HepG2 (cell line): ENCODE results near the gene GNA12. TPM values are rescaled to one million over a fixed set of nuclear protein-coding genes. Genes with fewer than 3 reads are reported as not detected.

Experiments
- CENPX ChIP-seq: sonication (generic); formaldehyde crosslinking; IDR thresholded peaks from 2 replicates; pipeline ENCODE4 v1.9.0; 2021; ENCODE audit warnings: mild to moderate bottlenecking, missing genetic modification reagents, moderate library complexity
- CTCF ChIP-seq: sonication (generic); formaldehyde crosslinking; IDR thresholded peaks from 2 replicates; pipeline ENCODE4 v1.5.0; 2020; ENCODE audit warnings: mild to moderate bottlenecking, missing genetic modification reagents, moderate library complexity
- DNMT1 ChIP-seq: sonication (generic); formaldehyde crosslinking; IDR thresholded peaks from 2 replicates; pipeline ENCODE4 v1.5.1; 2020; ENCODE audit warnings: mild to moderate bottlenecking, missing genetic modification reagents
- FOXA3 ChIP-seq: IDR thresholded peaks from 2 replicates; pipeline ENCODE4 v1.6.1; 2016; ENCODE audit warnings: missing genetic modification reagents, missing compliant biosample characterization
- KDM1A ChIP-seq: IDR thresholded peaks from 2 replicates; pipeline ENCODE4 v1.6.1; 2016; ENCODE audit warnings: missing compliant biosample characterization
- KDM2A ChIP-seq: sonication (generic); formaldehyde crosslinking; IDR thresholded peaks from 2 replicates; pipeline ENCODE4 v1.4.0; 2020; ENCODE audit warnings: low read depth, missing genetic modification reagents, borderline replicate concordance
- KLF13 ChIP-seq: sonication (generic); formaldehyde crosslinking; IDR thresholded peaks from 2 replicates; pipeline ENCODE4 v1.4.0; 2020; ENCODE audit warnings: mild to moderate bottlenecking, missing genetic modification reagents
- MTERF4 ChIP-seq: sonication (generic); formaldehyde crosslinking; IDR thresholded peaks from 2 replicates; pipeline ENCODE4 v1.8.0; 2023; ENCODE audit warnings: mild to moderate bottlenecking, missing genetic modification reagents
- MYPOP ChIP-seq: sonication (generic); formaldehyde crosslinking; IDR thresholded peaks from 2 replicates; pipeline ENCODE4 v1.8.1; 2023; ENCODE audit warnings: mild to moderate bottlenecking, moderate library complexity, missing genetic modification reagents
- PAXIP1 ChIP-seq: sonication (generic); formaldehyde crosslinking; conservative IDR thresholded peaks from 2 replicates; pipeline ENCODE4 v1.4.0; 2020; ENCODE audit warnings: mild to moderate bottlenecking, missing genetic modification reagents, moderate library complexity
- THRA ChIP-seq: sonication (generic); formaldehyde crosslinking; IDR thresholded peaks from 2 replicates; pipeline ENCODE4 v1.4.0; 2020; ENCODE audit warnings: missing genetic modification reagents, borderline replicate concordance
- ZBTB43 ChIP-seq: sonication (generic); formaldehyde crosslinking; conservative IDR thresholded peaks from 2 replicates; pipeline ENCODE4 v1.4.0; 2020; ENCODE audit warnings: missing genetic modification reagents
- ZMYM3 ChIP-seq: sonication (generic); formaldehyde crosslinking; IDR thresholded peaks from 2 replicates; pipeline ENCODE4 v1.5.1; 2020; ENCODE audit warnings: mild to moderate bottlenecking, missing genetic modification reagents
- ZNF17 ChIP-seq: sonication (generic); formaldehyde crosslinking; IDR thresholded peaks from 2 replicates; pipeline ENCODE4 v1.5.0; 2020; ENCODE audit warnings: mild to moderate bottlenecking, missing genetic modification reagents
- ZNF292 ChIP-seq: sonication (generic); formaldehyde crosslinking; IDR thresholded peaks from 2 replicates; pipeline ENCODE4 v1.8.1; 2022; ENCODE audit warnings: mild to moderate bottlenecking, low read depth, missing genetic modification reagents, borderline replicate concordance
- ZNF329 ChIP-seq: sonication (generic); formaldehyde crosslinking; IDR thresholded peaks from 2 replicates; pipeline ENCODE4 v1.9.0; 2021; ENCODE audit warnings: low read depth, mild to moderate bottlenecking, missing genetic modification reagents
- ZNF33B ChIP-seq: sonication (generic); formaldehyde crosslinking; IDR thresholded peaks from 2 replicates; pipeline ENCODE4 v1.5.1; 2020; ENCODE audit warnings: mild to moderate bottlenecking, missing genetic modification reagents
- ZNF577 ChIP-seq: sonication (generic); formaldehyde crosslinking; IDR thresholded peaks from 2 replicates; pipeline ENCODE4 v1.4.0; 2020; ENCODE audit warnings: mild to moderate bottlenecking, low read depth, missing genetic modification reagents, borderline replicate concordance
- polyA plus RNA-seq, 8 experiments: library from polyadenylated mRNA; depleted of rRNA in 3 of 8; stranded (reverse) in 7 of 8; unstranded in 1 of 8; fragments of >200 nt; fragmentation: Illumina TruSeq in 4 of 8; extraction: Trizol in 4 of 8; gene quantifications; 2 replicates each; pipeline versions ENCODE4 v1.2.1 to v1.2.3, GENCODE V29; 2011 to 2016; ENCODE audit warnings: low read depth in 4 of 8, missing spikeins in 1 of 8, mixed read lengths in 1 of 8; ENCODE audit not compliant: insufficient read depth in 1 of 8
- total RNA-seq, 5 experiments: library from RNA; depleted of rRNA; stranded (reverse); fragments of >200 nt; fragmentation: Illumina TruSeq; extraction: Trizol; gene quantifications; 2 replicates each; pipeline ENCODE4 v1.2.3, GENCODE V29; 2016; ENCODE audit warnings: low read depth in 1 of 5

The GNA12 gene
- total and polyA plus RNA-seq, 2 of the 13 experiments (the other 11 are each of a cell fraction or from before 2014, with no cell fraction given): 16.2 to 50.9 TPM

- TF ChIP-seq KDM2A: 0 out of 2 replicates have a peak, but pooled peaks have one; percentile 39
- TF ChIP-seq MYPOP (CRISPR knock-in tag): peak; percentile 64; the same call in 1 of the 2 replicates
- TF ChIP-seq ZBTB43 (CRISPR knock-in tag): 0 out of 2 replicates have a peak, but pooled peaks have one; percentile 60
- TF ChIP-seq CTCF (CRISPR knock-in tag): peak; percentile 42
- TF ChIP-seq ZNF292 (CRISPR knock-in tag): peak; percentile 98
- TF ChIP-seq MTERF4: 0 out of 2 replicates have a peak, but pooled peaks have one; percentile 19
- TF ChIP-seq ZNF577 (CRISPR knock-in tag): no peak
- peak; percentile 47; the same call in 1 of the 2 replicates for TF ChIP-seq THRA (CRISPR knock-in tag)
- TF ChIP-seq PAXIP1 (CRISPR knock-in tag): peak; percentile 73
- TF ChIP-seq KLF13 (CRISPR knock-in tag): no peak
- no peak for TF ChIP-seq ZNF33B
- TF ChIP-seq ZMYM3: peak; percentile 76
- TF ChIP-seq DNMT1 (CRISPR knock-in tag): 0 out of 2 replicates have a peak, but pooled peaks have one; percentile 35
- TF ChIP-seq KDM1A (CRISPR knock-in tag): 0 out of 2 replicates have a peak, but pooled peaks have one; percentile 8
- no peak for TF ChIP-seq CENPX (CRISPR knock-in tag)
- no peak for TF ChIP-seq ZNF329 (CRISPR knock-in tag)
- peak; percentile 46; the same call in 1 of the 2 replicates for TF ChIP-seq FOXA3
- TF ChIP-seq ZNF17: 0 out of 2 replicates have a peak, but pooled peaks have one; percentile 50
Observed at GRCh38 chr7:2805213-2805944, 38.7 kb downstream of the GNA12 start (continued).
